NT2/D1 (cell line): Measurements from ENCODE around the gene LYPD3.
"Not testable (repeated sequence)": the region's sequence is repeated elsewhere in the genome, so short reads cannot be mapped to it uniquely, and the experiment has no call there.

Source experiments
- DNase-seq: peaks from one replicate; pipeline ENCODE4 v3.0.0-alpha.2; 2011; ENCODE audit warnings: low read depth, low spot score
- H3K27me3 ChIP-seq: 2 replicates; pipeline ENCODE4 v1.6.0; 2011; ENCODE audit warnings: mild to moderate bottlenecking; ENCODE audit not compliant: insufficient read length, insufficient read depth
- H3K36me3 ChIP-seq: 2 replicates; pipeline ENCODE4 v1.6.1; 2011; ENCODE audit warnings: mild to moderate bottlenecking, low read length, mixed read lengths; ENCODE audit not compliant: insufficient read depth, insufficient read length
- H3K4me1 ChIP-seq: 2 replicates; pipeline ENCODE4 v1.5.1; 2011; ENCODE audit not compliant: insufficient read depth, insufficient read length
- H3K4me3 ChIP-seq: 2 replicates; pipeline ENCODE4 v1.5.1; 2011; ENCODE audit warnings: low read depth; ENCODE audit not compliant: insufficient read length
- H3K9ac ChIP-seq: 2 replicates; pipeline ENCODE4 v1.6.0; 2011; ENCODE audit warnings: low read depth; ENCODE audit not compliant: insufficient read length
- H3K9me3 ChIP-seq: 2 replicates; pipeline ENCODE4 v1.5.1; 2011; ENCODE audit warnings: mild to moderate bottlenecking, low read length; ENCODE audit not compliant: insufficient read depth
- SUZ12 ChIP-seq: IDR thresholded peaks from 2 replicates; pipeline ENCODE4 v1.6.1; 2011; ENCODE audit not compliant: insufficient read length, insufficient read depth; ENCODE audit errors: extremely low read depth
- YY1 ChIP-seq: IDR thresholded peaks from 2 replicates; pipeline ENCODE4 v1.6.1; 2011; ENCODE audit not compliant: insufficient read length, insufficient read depth
- ZNF274 ChIP-seq: IDR thresholded peaks from 2 replicates; pipeline ENCODE4 v1.6.1; 2011; ENCODE audit warnings: mild to moderate bottlenecking, low read depth, low read length

The LYPD3 gene

GRCh38 chr19:43447655-43448054 is 17.8 kb downstream of the LYPD3 start:
- Histone ChIP-seq H3K36me3 (no peaks in the 10 kb centered on the region), H3K4me3 (no peak overlapping the region), H3K9me3 (no peaks in the 10 kb centered on the region; the same call in 1 of the 2 replicates), H3K9ac (no peak overlapping the region), H3K27me3 (no peaks in the 10 kb centered on the region), H3K4me1 (no peaks in the 10 kb centered on the region)
- no peak for DNase-seq
- TF ChIP-seq SUZ12 (no peak), ZNF274 (no peak), YY1 (no peak)

- no peaks in the 10 kb centered on the region for H3K9me3 ChIP-seq
- no peak overlapping the region for H3K9ac ChIP-seq
- no peaks in the 10 kb centered on the region for H3K36me3 ChIP-seq
- no peak overlapping the region for H3K4me3 ChIP-seq
- no peak for TF ChIP-seq ZNF274
- no peak for TF ChIP-seq SUZ12
- no peak for TF ChIP-seq YY1
- no peaks in the 10 kb centered on the region for H3K27me3 ChIP-seq
- no peaks in the 10 kb centered on the region for H3K4me1 ChIP-seq
- peak; percentile 39 for DNase-seq
These were observed 18.5 kb downstream of the LYPD3 start for GRCh38 chr19:43446746-43447489.

GRCh38 chr19:43445426-43445825 is 20.0 kb downstream of the LYPD3 start:
- Histone ChIP-seq H3K9me3 (no peaks in the 10 kb centered on the region), H3K9ac (no peak overlapping the region), H3K4me1 (no peaks in the 10 kb centered on the region), H3K27me3 (no peaks in the 10 kb centered on the region), H3K36me3 (no peaks in the 10 kb centered on the region), H3K4me3 (no peak overlapping the region)
- TF ChIP-seq YY1 (no peak), ZNF274 (no peak), SUZ12 (no peak)
- DNase-seq: no peak

GRCh38 chr19:43444531-43445287 is 20.7 kb downstream of the LYPD3 start:
- no peak for TF ChIP-seq ZNF274
- no peak for TF ChIP-seq YY1
- TF ChIP-seq SUZ12: no peak
- H3K4me1 ChIP-seq: no peaks in the 10 kb centered on the region
- no peak overlapping the region for H3K9ac ChIP-seq
- no peaks in the 10 kb centered on the region for H3K9me3 ChIP-seq
- DNase-seq: no peak
- H3K4me3 ChIP-seq: no peak overlapping the region
- no peaks in the 10 kb centered on the region for H3K27me3 ChIP-seq
- H3K36me3 ChIP-seq: no peaks in the 10 kb centered on the region

- H3K4me3 ChIP-seq, DNase-seq, H3K9ac ChIP-seq, H3K27me3 ChIP-seq, H3K9me3 ChIP-seq, H3K36me3 ChIP-seq, H3K4me1 ChIP-seq: not testable (repeated sequence)
These were observed 21.3 kb downstream of the LYPD3 start for GRCh38 chr19:43444091-43444490.

- Histone ChIP-seq H3K4me1 (no peaks in the 10 kb centered on the region), H3K4me3 (no peak overlapping the region), H3K9me3 (no peaks in the 10 kb centered on the region), H3K36me3 (no peaks in the 10 kb centered on the region), H3K9ac (no peak overlapping the region), H3K27me3 (no peaks in the 10 kb centered on the region)
- no peak for TF ChIP-seq SUZ12
- no peak for TF ChIP-seq ZNF274
- no peak for TF ChIP-seq YY1
- DNase-seq: no peak
These were observed 23.7 kb downstream of the LYPD3 start for GRCh38 chr19:43441716-43442115.

GRCh38 chr19:43439709-43440063 is 25.7 kb downstream of the LYPD3 start:
- Histone ChIP-seq H3K9ac (no peak overlapping the region), H3K4me1 (no peaks in the 10 kb centered on the region), H3K27me3 (no peaks in the 10 kb centered on the region), H3K36me3 (no peaks in the 10 kb centered on the region), H3K4me3 (no peak overlapping the region), H3K9me3 (no peaks in the 10 kb centered on the region)
- no peak for DNase-seq
- TF ChIP-seq ZNF274 (no peak), YY1 (no peak), SUZ12 (no peak)
